HUDEP-2 (cell line): Measurements from ENCODE around the gene MACROD2.
"Not testable (repeated sequence)": the region's sequence is repeated elsewhere in the genome, so short reads cannot be mapped to it uniquely, and the experiment has no call there.

Experiments
- DNase-seq, 76 experiments: peaks; one replicate each; lab custom pipeline; 2025; ENCODE audit not compliant: unreplicated experiment in 76 of 76; lab: John Stamatoyannopoulos, UW

MACROD2 gene

GRCh38 chr20:14450256-14450655, 454.9 kb downstream of the MACROD2 start:
- no peak for DNase-seq

GRCh38 chr20:14451458-14451857, 456.1 kb downstream of the MACROD2 start:
- DNase-seq, result no peak

DNA sequence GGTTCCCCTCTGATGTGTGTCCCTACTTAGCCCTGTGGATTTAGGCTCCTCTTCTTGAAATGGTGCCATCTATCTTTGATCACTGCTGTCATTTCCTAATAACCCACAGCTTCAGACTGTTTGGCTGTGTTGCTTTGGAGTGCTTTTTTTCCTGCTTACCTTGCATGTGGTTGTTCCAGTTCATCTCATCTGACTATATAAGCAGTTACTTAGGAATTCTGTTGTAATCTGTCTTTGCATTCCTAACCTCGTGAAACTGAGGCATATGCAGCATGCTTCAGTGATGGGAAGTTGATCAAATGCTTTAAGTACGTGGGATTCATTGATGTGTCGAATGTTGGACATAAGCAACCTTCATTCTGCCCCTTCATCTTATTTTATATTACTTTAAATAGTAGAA, 457.9 kb downstream of the MACROD2 start:
- no peak for DNase-seq

DNA sequence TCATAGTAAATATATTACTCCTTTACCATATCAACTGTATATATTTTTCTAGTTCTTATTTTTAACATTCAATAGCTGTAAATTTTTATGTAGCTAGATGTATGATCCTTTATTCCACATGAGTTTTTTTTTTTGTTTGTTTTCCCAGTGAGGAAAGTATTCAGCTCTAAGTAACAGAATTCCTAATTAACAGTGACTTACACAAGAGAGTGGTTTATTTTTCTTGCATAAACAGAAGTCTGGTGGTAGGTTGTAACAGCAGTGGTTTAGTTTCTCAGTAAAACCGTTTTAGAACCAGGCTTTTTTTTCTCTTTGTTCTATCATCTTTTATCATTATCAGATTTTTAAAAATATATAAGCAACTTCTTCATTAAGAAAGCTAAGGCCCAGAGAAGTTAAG, 459.0 kb downstream of the MACROD2 start:
- no peak for DNase-seq

GRCh38 chr20:14467104-14467827, 471.9 kb downstream of the MACROD2 start:
- DNase-seq, result not testable (repeated sequence)

DNA sequence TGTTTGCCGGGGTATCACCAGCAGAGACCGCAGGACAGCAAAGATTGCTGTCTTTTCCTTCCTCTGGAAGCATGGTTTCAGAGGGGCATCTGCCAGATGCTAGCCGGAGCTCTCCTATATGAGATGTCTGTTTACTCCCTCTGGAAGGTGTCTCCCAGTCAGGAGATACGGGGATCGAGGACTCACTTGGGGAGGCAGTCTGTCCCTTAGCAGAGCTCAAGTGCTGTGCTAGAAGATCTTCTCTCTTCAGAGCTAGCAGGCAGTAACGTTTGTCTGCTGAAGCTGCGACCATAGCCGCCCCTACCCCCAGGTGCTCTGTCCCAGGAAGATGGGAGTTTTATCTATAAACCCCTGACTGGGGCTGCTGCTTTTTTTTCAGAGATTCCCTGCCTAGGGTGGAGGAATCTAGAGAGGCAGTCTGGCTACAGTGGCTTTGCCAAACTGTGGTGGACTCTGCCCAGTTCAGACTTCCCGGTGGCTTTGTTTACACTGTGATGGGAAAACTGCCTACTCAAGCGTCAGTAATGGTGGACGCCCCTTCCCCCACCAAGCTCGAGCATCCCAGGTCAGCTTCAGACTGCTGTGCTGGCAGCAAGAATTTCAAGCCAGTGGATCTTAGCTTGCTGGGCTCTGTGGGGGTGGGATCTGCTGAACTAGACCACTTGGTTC, 475.0 kb downstream of the MACROD2 start:
- DNase-seq, result no peak

DNA sequence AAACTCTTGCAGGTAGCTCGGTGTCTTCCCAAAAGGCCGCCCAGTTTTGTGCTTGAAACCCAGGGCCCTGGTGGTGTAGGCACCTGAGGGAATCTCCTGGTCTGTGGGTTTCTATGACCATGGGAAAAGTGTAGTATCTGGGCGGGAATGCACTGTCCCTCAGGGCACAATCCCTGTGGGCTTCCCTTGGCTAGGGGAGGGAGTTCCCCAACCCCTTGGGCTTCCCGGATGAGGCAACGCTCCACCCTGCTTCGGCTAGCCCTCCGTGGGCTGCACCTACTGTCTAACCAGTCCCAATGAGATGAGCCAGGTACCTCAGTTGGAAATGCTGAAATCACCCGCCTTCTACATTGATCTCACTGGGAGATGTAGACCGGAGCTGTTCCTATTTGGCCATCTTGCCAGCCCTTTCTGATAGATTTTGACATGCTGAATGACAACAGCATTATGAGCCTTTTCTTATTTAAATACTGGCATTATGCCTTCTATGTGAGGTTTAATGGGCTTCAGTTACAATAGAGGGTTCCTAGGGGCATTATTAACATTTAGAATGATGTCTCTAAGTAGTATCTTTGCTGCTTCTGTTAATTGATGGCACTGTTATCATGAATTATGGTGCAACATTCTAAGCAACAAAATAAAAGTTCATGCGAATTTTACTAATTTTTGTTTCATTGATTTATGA, 475.8 kb downstream of the MACROD2 start:
- DNase-seq, result no peak

DNA sequence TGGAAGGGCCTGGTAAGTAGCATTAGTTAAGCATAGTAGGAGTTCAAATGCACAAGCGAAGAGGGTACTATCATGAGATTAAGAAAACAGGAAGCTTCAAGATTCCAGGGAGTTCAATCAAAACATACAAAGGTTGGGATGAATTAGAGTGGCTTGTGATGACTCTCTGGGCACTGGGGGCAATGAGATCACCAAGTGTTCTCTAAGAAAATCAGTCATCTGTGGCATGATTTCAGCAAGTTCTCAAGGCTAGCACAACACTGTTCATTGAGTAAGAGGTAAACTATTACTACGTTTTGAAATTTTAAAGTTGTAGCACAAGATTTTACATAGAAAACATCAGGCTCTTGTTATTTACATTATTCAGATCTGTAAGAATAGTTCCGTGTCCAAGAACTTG, 481.8 kb downstream of the MACROD2 start:
- no peak for DNase-seq

- no peak for DNase-seq
Measured at GRCh38 chr20:14478126-14478525, 482.8 kb downstream of the MACROD2 start.

GRCh38 chr20:14481863-14482262, 486.5 kb downstream of the MACROD2 start:
- DNase-seq, result no peak

DNA sequence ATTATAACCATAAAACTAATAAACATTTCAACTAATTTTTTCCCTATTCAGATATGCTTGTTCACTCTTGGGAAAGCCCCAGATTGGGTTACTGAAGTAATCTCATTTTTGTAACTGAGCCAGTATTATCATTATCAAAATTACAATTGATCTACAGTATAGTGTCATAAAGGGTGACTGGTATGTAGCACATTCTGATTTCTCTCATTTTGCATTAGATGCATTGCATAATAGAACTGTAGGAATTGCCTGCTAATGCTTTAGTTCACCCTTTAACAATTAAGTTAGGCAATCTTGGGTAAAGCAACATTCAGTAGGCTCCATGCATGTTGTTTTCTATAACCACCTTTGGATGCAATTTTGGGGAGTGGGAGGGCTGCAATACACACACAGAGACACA, 492.9 kb downstream of the MACROD2 start:
- no peak for DNase-seq

- no peak for DNase-seq
Measured at GRCh38 chr20:14488756-14489479, 493.6 kb downstream of the MACROD2 start.

DNA sequence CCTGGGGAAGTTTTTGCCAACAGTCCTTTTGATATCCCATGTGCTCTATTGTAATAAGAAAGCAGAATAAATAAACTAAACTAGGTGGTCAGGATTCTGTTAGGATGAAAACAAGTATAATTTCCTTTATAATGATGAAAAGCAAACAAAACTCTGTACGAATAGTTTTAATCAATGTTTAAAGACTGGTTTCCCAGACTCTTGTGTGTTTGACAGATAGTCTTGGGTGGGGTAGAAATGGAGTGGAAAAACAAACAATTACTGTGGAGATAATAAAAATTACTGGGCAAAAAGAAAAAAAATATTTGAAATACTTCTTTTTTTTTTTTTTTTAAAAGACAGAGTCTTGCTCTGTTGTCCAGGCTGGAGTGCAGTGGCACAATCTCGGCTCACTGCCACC, 494.2 kb downstream of the MACROD2 start:
- no peak for DNase-seq

- DNase-seq, result no peak
Measured at GRCh38 chr20:14491436-14491835, 496.1 kb downstream of the MACROD2 start.

- DNase-seq, result no peak
Measured at GRCh38 chr20:14493408-14493807, 498.1 kb downstream of the MACROD2 start.

GRCh38 chr20:14494355-14494754, 499.0 kb downstream of the MACROD2 start:
- no peak for DNase-seq

GRCh38 chr20:14495066-14495465, 499.8 kb downstream of the MACROD2 start:
- DNase-seq, result no peak

DNA sequence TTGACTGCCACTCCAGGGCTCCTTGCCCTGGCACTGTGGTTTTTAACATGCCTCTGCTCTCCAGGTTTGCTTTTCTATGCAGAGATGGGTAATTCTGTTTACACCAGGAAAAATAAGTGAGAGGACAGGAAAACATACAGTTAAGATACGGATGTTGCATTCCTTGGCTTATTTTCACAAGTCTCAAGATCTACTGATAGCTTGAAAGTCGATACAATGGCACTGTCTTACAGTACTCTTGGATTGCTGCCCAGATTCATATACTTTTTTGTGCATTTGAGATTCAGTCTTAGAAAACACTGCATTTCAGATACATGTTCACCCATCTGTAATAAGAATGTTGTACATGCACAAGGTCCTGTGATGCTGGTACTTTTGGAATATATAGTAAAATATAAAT, 501.7 kb downstream of the MACROD2 start:
- DNase-seq, result no peak

GRCh38 chr20:14498772-14499171, 503.5 kb downstream of the MACROD2 start:
- DNase-seq, result no peak

GRCh38 chr20:14505476-14505875, 510.2 kb downstream of the MACROD2 start:
- no peak for DNase-seq

- DNase-seq, result no peak
Measured at GRCh38 chr20:14507711-14508110, 512.4 kb downstream of the MACROD2 start.
